OCI-LY1 (cell line): Measurements from ENCODE around the gene SCOC.

Experiments
- H2AFZ ChIP-seq: fragments of 200-600 bp; sonication (generic), shearing (Covaris generic); 2 replicates; pipeline ENCODE4 v1.6.0; 2014; ENCODE audit warnings: antibody characterized with exemption, mild to moderate bottlenecking, low read length
- H3F3A ChIP-seq: fragments of 200-600 bp; sonication (generic), shearing (Covaris generic); 2 replicates; pipeline ENCODE4 v1.6.0; 2014; ENCODE audit warnings: mild to moderate bottlenecking, antibody characterized with exemption, low read length, moderate library complexity; ENCODE audit not compliant: insufficient read depth
- H3K27ac ChIP-seq: fragments of 200-600 bp; sonication (generic); 2 replicates; pipeline ENCODE4 v1.5.1; 2014; ENCODE audit warnings: low read length, mixed run types, mild to moderate bottlenecking, low read depth; ENCODE audit not compliant: poor library complexity, severe bottlenecking
- H3K27me3 ChIP-seq: fragments of 200-600 bp; sonication (generic); 2 replicates; pipeline ENCODE4 v1.6.0; 2014; ENCODE audit warnings: antibody characterized with exemption, mild to moderate bottlenecking, low read length, moderate library complexity; ENCODE audit not compliant: insufficient read depth
- H3K36me3 ChIP-seq: fragments of 200-600 bp; sonication (generic); 2 replicates; pipeline ENCODE4 v1.6.1; 2014; ENCODE audit warnings: mild to moderate bottlenecking, antibody characterized with exemption, low read length, moderate library complexity, mixed read lengths; ENCODE audit not compliant: insufficient read depth
- H3K4me1 ChIP-seq: fragments of 200-600 bp; sonication (generic); 2 replicates; pipeline ENCODE4 v1.5.1; 2014; ENCODE audit warnings: mild to moderate bottlenecking, low read length, moderate library complexity; ENCODE audit not compliant: insufficient read depth, severe bottlenecking
- H3K4me2 ChIP-seq: fragments of 200-600 bp; sonication (generic), shearing (Covaris generic); 2 replicates; pipeline ENCODE4 v1.6.1; 2014; ENCODE audit warnings: low read length
- H3K4me3 ChIP-seq: fragments of 200-600 bp; sonication (generic); 2 replicates; pipeline ENCODE4 v1.5.1; 2014; ENCODE audit warnings: low read length, low read depth, mild to moderate bottlenecking, mixed read lengths; ENCODE audit not compliant: poor library complexity, severe bottlenecking
- H3K79me2 ChIP-seq: fragments of 200-600 bp; shearing (Covaris generic); 2 replicates; pipeline ENCODE4 v1.6.1; 2016; ENCODE audit warnings: mixed run types, low read length, mixed read lengths; ENCODE audit not compliant: insufficient read depth
- H3K9ac ChIP-seq: fragments of 200-600 bp; sonication (generic), shearing (Covaris generic); 2 replicates; pipeline ENCODE4 v1.6.1; 2014; ENCODE audit warnings: mild to moderate bottlenecking, low read length, mixed read lengths
- H3K9me2 ChIP-seq: fragments of 200-600 bp; sonication (generic), shearing (Covaris generic); 2 replicates; pipeline ENCODE4 v1.6.1; 2014; ENCODE audit warnings: low read depth, mild to moderate bottlenecking, low read length, mixed read lengths
- H3K9me3 ChIP-seq: fragments of 200-600 bp; shearing (Covaris generic); 2 replicates; pipeline ENCODE4 v1.6.1; 2014; ENCODE audit warnings: low read length, mixed read lengths
- H4K20me1 ChIP-seq: fragments of 200-600 bp; sonication (generic), shearing (Covaris generic); 2 replicates; pipeline ENCODE4 v1.6.0; 2016; ENCODE audit warnings: mild to moderate bottlenecking, low read length; ENCODE audit not compliant: insufficient read depth
- CTCF ChIP-seq: fragments of 200-600 bp; sonication (generic), shearing (Covaris generic); IDR thresholded peaks from 2 replicates; pipeline ENCODE4 v1.5.1; 2017; ENCODE audit warnings: mild to moderate bottlenecking, antibody characterized with exemption, low read length, moderate library complexity, mixed read lengths
- EZH2 ChIP-seq: fragments of 200-600 bp; sonication (generic), shearing (Covaris generic); IDR thresholded peaks from 2 replicates; pipeline ENCODE4 v1.8.0; 2017; ENCODE audit warnings: borderline replicate concordance, mixed run types, mild to moderate bottlenecking, antibody characterized with exemption, low read length, moderate library complexity, mixed read lengths

SCOC gene

GRCh38 chr4:140357868-140358267 is 15.6 kb upstream of the SCOC start:
- no peaks in the 10 kb centered on the region; the same call in 1 of the 2 replicates for H3F3A ChIP-seq
- H3K9me2 ChIP-seq, result no peaks in the 10 kb centered on the region
- no peak overlapping the region for H2AFZ ChIP-seq
- no peaks in the 10 kb centered on the region for H4K20me1 ChIP-seq
- TF ChIP-seq EZH2 (no peak), CTCF (no peak)
- no peak overlapping the region for H3K4me3 ChIP-seq
- no peaks in the 10 kb centered on the region for H3K79me2 ChIP-seq
- H3K9ac ChIP-seq, result no peak overlapping the region
- H3K4me2 ChIP-seq, result no peak overlapping the region
- H3K36me3 ChIP-seq, result no peaks in the 10 kb centered on the region
- H3K27ac ChIP-seq, result no peak overlapping the region
- no peaks in the 10 kb centered on the region for H3K9me3 ChIP-seq
- no peaks in the 10 kb centered on the region for H3K4me1 ChIP-seq
- H3K27me3 ChIP-seq, result no peaks in the 10 kb centered on the region

GRCh38 chr4:140358281-140358680 is 15.2 kb upstream of the SCOC start:
- no peak overlapping the region for H3K4me3 ChIP-seq
- H3K27ac ChIP-seq, result no peak overlapping the region
- no peak overlapping the region for H2AFZ ChIP-seq
- H3K36me3 ChIP-seq, result no peaks in the 10 kb centered on the region
- H3K9ac ChIP-seq, result no peak overlapping the region
- no peaks in the 10 kb centered on the region for H3K9me2 ChIP-seq
- H3K9me3 ChIP-seq, result no peaks in the 10 kb centered on the region
- H4K20me1 ChIP-seq, result no peaks in the 10 kb centered on the region
- no peak overlapping the region for H3K4me2 ChIP-seq
- H3K4me1 ChIP-seq, result no peaks in the 10 kb centered on the region
- no peak for TF ChIP-seq CTCF
- no peak for TF ChIP-seq EZH2
- no peaks in the 10 kb centered on the region; the same call in 1 of the 2 replicates for H3F3A ChIP-seq
- no peaks in the 10 kb centered on the region for H3K27me3 ChIP-seq
- no peaks in the 10 kb centered on the region for H3K79me2 ChIP-seq

- no peak for TF ChIP-seq EZH2
- peak; percentile 96 for TF ChIP-seq CTCF
- no peak overlapping the region for H3K27ac ChIP-seq
- no peak overlapping the region for H2AFZ ChIP-seq
- H4K20me1 ChIP-seq, result no peaks in the 10 kb centered on the region
- H3K79me2 ChIP-seq, result no peaks in the 10 kb centered on the region
- H3K27me3 ChIP-seq, result no peaks in the 10 kb centered on the region
- no peaks in the 10 kb centered on the region for H3F3A ChIP-seq
- H3K4me1 ChIP-seq, result no peaks in the 10 kb centered on the region
- H3K9me3 ChIP-seq, result no peaks in the 10 kb centered on the region
- H3K4me3 ChIP-seq, result no peak overlapping the region
- H3K36me3 ChIP-seq, result no peaks in the 10 kb centered on the region
- H3K9ac ChIP-seq, result no peak overlapping the region
- H3K9me2 ChIP-seq, result no peaks in the 10 kb centered on the region
- no peak overlapping the region for H3K4me2 ChIP-seq
Observed at GRCh38 chr4:140359562-140360427, 13.7 kb upstream of the SCOC start.
